SH-SY5Y (cell line): ENCODE data around the gene NECAB3.

Experiments
- GATA2 ChIP-seq: IDR thresholded peaks from 2 replicates; pipeline ENCODE4 v1.6.1; 2011; ENCODE audit warnings: mild to moderate bottlenecking, low read depth, low read length
- GATA3 ChIP-seq: IDR thresholded peaks from 2 replicates; pipeline ENCODE4 v1.6.1; 2011; ENCODE audit warnings: low read depth, mild to moderate bottlenecking, low read length, moderate library complexity

DNA sequence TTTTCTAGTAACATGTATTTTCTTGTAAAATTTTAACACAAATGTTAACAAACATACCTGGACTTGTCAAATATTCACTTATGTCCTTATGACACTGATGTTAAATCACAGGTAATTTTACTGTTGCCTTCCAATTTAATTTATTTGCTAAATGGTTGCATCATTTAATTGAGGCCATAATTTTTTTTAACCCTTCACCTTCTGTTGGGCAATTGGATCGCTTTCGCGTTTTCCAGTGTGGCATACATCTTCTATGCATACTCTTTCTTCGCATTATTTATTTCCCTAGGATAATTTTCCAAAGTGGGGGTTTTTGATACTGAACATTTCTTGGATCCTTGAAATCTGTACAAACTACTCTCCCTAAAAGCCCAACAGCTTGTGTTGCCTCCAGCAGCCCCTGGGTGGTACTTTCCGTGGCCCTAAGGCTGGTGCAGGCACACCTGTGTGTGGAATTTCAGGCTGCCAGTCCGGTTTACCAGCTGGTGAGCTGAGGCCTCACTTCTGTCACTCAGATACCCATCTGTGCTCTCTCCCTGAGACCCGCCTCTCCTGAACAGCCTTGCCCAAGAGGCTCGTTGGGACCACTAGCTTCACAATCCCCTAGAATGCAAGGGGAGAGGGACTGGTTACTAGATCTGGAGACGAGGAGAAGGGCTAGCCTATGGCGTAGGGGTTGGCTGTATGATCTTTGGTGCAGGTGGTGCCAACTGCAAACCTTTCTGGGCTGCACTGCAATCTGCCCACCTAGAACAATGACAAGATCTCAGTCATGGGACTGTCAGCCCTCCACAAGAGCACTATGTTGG is 23.3 kb downstream of the NECAB3 start:
- TF ChIP-seq GATA2 = no peak
- no peak for TF ChIP-seq GATA3
